GM23338 (cell line): ENCODE results near the gene NOTCH1.

Experiments
- EZH2 ChIP-seq: fragments of 200-600 bp; sonication (generic); IDR thresholded peaks from one replicate; pipeline ENCODE4 v1.8.0; 2017; ENCODE audit warnings: antibody characterized with exemption, mild to moderate bottlenecking, low read depth; ENCODE audit not compliant: unreplicated experiment
- POLR2AphosphoS5 ChIP-seq: IDR thresholded peaks from 2 replicates; pipeline ENCODE4 v1.6.1; 2016; ENCODE audit warnings: antibody characterized with exemption, low read depth
- TF ChIP-seq, protein P1 (sequence below), 2 experiments: fragments of 200-600 bp in 1 of 2; sonication (generic) in 1 of 2; conservative IDR thresholded peaks; 2 replicates each; pipeline versions ENCODE4 v1.5.1 to v1.6.1; 2016 to 2017; ENCODE audit warnings: antibody characterized with exemption in 2 of 2, low read depth in 2 of 2, mild to moderate bottlenecking in 2 of 2, moderate library complexity in 1 of 2
- TF ChIP-seq, protein P2 (sequence below): IDR thresholded peaks from one replicate; pipeline ENCODE4 v1.6.1; 2018; ENCODE audit warnings: antibody characterized with exemption; ENCODE audit not compliant: unreplicated experiment

DNA sequence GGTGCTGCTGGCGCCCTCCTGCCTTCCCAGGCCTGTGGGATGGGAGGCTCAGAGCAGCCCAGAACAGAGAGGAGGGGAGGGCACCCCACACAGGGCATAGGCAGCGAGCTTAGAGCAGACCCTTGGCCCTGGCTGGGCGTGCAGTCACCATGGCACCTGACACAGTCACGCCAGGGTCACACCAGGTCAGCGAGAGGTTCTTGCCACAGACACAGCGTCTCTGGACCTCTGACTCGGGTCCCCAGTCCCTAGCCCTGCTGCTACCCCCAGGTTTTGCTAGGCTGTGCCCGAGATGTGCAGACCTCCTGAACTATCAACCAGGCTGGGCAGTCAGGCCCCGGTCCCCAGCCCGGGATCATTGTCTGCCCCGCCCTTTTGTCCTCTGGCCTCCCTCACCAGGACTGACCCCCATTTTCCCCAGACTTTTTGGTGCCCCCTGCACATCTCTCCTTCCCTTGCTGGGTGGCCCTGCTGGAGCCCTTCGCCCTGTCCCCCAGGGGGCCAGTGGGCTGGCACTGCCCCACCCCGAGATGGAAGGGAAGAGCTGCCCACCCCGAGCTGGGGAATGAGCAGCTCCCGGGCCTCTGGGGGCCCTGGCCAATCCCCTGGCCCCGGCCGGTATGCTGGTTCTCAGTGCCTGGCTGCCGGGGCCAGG, 24.5 kb upstream of the NOTCH1 start:
- TF ChIP-seq, protein P1, sequence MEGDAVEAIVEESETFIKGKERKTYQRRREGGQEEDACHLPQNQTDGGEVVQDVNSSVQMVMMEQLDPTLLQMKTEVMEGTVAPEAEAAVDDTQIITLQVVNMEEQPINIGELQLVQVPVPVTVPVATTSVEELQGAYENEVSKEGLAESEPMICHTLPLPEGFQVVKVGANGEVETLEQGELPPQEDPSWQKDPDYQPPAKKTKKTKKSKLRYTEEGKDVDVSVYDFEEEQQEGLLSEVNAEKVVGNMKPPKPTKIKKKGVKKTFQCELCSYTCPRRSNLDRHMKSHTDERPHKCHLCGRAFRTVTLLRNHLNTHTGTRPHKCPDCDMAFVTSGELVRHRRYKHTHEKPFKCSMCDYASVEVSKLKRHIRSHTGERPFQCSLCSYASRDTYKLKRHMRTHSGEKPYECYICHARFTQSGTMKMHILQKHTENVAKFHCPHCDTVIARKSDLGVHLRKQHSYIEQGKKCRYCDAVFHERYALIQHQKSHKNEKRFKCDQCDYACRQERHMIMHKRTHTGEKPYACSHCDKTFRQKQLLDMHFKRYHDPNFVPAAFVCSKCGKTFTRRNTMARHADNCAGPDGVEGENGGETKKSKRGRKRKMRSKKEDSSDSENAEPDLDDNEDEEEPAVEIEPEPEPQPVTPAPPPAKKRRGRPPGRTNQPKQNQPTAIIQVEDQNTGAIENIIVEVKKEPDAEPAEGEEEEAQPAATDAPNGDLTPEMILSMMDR (conservative IDR thresholded peaks at IDR 0.05; ENCODE audit: low read depth in 2 of 2): no peak
- TF ChIP-seq POLR2AphosphoS5: no peak
- TF ChIP-seq, protein P2, sequence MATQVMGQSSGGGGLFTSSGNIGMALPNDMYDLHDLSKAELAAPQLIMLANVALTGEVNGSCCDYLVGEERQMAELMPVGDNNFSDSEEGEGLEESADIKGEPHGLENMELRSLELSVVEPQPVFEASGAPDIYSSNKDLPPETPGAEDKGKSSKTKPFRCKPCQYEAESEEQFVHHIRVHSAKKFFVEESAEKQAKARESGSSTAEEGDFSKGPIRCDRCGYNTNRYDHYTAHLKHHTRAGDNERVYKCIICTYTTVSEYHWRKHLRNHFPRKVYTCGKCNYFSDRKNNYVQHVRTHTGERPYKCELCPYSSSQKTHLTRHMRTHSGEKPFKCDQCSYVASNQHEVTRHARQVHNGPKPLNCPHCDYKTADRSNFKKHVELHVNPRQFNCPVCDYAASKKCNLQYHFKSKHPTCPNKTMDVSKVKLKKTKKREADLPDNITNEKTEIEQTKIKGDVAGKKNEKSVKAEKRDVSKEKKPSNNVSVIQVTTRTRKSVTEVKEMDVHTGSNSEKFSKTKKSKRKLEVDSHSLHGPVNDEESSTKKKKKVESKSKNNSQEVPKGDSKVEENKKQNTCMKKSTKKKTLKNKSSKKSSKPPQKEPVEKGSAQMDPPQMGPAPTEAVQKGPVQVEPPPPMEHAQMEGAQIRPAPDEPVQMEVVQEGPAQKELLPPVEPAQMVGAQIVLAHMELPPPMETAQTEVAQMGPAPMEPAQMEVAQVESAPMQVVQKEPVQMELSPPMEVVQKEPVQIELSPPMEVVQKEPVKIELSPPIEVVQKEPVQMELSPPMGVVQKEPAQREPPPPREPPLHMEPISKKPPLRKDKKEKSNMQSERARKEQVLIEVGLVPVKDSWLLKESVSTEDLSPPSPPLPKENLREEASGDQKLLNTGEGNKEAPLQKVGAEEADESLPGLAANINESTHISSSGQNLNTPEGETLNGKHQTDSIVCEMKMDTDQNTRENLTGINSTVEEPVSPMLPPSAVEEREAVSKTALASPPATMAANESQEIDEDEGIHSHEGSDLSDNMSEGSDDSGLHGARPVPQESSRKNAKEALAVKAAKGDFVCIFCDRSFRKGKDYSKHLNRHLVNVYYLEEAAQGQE: no peak
- no peak for TF ChIP-seq EZH2
